Measurements from ENCODE around the gene CYTL1. TPM values are rescaled to one million over a fixed set of nuclear protein-coding genes. Genes with fewer than 3 reads are reported as not detected.
A peak's percentile ranks its signal among the peaks of the same experiment; 100 is the strongest.

Gene CYTL1
- total RNA-seq, 2 donors from 2014 or later = not detected

GRCh38 chr4:5044341-5044740 lies 25.1 kb upstream of the CYTL1 start:
- H3K4me1 Mint-ChIP-seq = peaks cover 3% of the 10 kb centered on the region
- no peaks in the 10 kb centered on the region for H3K9me3 ChIP-seq (ENCODE audit: control insufficient read depth, low read length, poor library complexity, severe bottlenecking)
- H3K36me3 Mint-ChIP-seq (ENCODE audit: low read depth) = peaks cover 6% of the 10 kb centered on the region
- H3K27ac Mint-ChIP-seq = no peak overlapping the region
- H3K4me3 Mint-ChIP-seq = no peak overlapping the region
- peaks cover 54% of the 10 kb centered on the region for H3K27me3 Mint-ChIP-seq
- ATAC-seq (no peak), DNase-seq (no peak)

GRCh38 chr4:5043579-5043978 lies 24.3 kb upstream of the CYTL1 start:
- DNase-seq = no peak

GRCh38 chr4:5041699-5042098 lies 22.4 kb upstream of the CYTL1 start:
- Mint-ChIP-seq H3K27ac (no peak overlapping the region), H3K36me3 (ENCODE audit: low read depth) (no peaks in the 10 kb centered on the region), H3K4me3 (no peak overlapping the region), H3K27me3 (peaks cover 36% of the 10 kb centered on the region), H3K4me1 (no peaks in the 10 kb centered on the region)
- DNase-seq = no peak
- no peaks in the 10 kb centered on the region for H3K9me3 ChIP-seq (ENCODE audit: control insufficient read depth, low read length, poor library complexity, severe bottlenecking)
- no peak for ATAC-seq

More at GRCh38 chr4:5043579-5043978, 24.3 kb upstream of the CYTL1 start:
- H3K27me3 Mint-ChIP-seq = peaks cover 48% of the 10 kb centered on the region
- H3K27ac Mint-ChIP-seq = no peak overlapping the region
- H3K4me1 Mint-ChIP-seq = peaks cover 3% of the 10 kb centered on the region
- no peak for ATAC-seq
- H3K4me3 Mint-ChIP-seq = no peak overlapping the region
- no peaks in the 10 kb centered on the region for H3K9me3 ChIP-seq (ENCODE audit: control insufficient read depth, low read length, poor library complexity, severe bottlenecking)
- H3K36me3 Mint-ChIP-seq (ENCODE audit: low read depth) = peaks cover 2% of the 10 kb centered on the region

DNA sequence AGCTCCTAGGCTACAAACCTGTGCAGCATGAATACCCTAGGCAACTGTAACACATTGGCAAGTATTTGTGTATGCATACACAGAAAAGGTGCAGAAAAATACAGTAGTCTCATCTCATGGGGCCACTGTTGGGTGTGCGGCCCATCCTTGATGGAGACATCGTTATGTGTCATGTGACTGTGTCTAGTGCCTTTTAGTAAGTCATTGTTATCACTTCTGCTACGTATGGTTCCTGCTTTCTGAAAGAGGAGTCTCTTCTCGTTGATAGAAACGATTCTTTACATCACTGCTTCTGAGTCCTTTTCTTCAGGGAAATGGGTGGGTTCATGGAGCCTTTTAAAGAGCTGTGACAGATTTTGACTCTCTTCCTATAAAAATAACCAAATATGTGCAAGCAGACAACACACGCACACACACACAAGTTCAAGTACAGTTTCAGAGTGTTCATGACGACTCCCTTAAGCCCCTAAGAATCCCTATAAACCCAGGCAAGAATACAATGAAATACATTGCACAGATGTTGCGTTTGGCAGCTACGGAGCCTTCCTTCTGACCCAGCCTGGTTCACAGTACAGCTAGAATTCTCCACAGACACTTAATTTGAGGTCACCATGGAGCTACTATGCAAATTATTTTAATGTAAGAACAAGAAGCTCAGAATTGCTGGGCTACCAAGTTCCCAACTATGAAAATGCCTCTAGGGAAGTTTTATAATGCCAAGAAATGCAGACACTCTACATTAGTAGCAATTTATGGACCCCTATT lies 21.8 kb upstream of the CYTL1 start:
- H3K4me1 Mint-ChIP-seq = peaks cover 2% of the 10 kb centered on the region
- ATAC-seq (no peak), DNase-seq (no peak)
- no peaks in the 10 kb centered on the region for H3K36me3 Mint-ChIP-seq (ENCODE audit: low read depth)
- H3K27ac Mint-ChIP-seq = no peak overlapping the region
- H3K9me3 ChIP-seq (ENCODE audit: control insufficient read depth, low read length, poor library complexity, severe bottlenecking) = no peaks in the 10 kb centered on the region
- H3K4me3 Mint-ChIP-seq = no peak overlapping the region
- H3K27me3 Mint-ChIP-seq = peaks cover 36% of the 10 kb centered on the region

- no peak for DNase-seq
- H3K27ac Mint-ChIP-seq = no peak overlapping the region
- H3K36me3 Mint-ChIP-seq (ENCODE audit: low read depth) = no peaks in the 10 kb centered on the region
- H3K4me1 Mint-ChIP-seq = peaks cover 3% of the 10 kb centered on the region
- no peaks in the 10 kb centered on the region for H3K9me3 ChIP-seq (ENCODE audit: control insufficient read depth, low read length, poor library complexity, severe bottlenecking)
- H3K4me3 Mint-ChIP-seq = no peak overlapping the region
- H3K27me3 Mint-ChIP-seq = peaks cover 33% of the 10 kb centered on the region
- no peak for ATAC-seq
Measured at GRCh38 chr4:5039800-5040199, 20.5 kb upstream of the CYTL1 start.

DNA sequence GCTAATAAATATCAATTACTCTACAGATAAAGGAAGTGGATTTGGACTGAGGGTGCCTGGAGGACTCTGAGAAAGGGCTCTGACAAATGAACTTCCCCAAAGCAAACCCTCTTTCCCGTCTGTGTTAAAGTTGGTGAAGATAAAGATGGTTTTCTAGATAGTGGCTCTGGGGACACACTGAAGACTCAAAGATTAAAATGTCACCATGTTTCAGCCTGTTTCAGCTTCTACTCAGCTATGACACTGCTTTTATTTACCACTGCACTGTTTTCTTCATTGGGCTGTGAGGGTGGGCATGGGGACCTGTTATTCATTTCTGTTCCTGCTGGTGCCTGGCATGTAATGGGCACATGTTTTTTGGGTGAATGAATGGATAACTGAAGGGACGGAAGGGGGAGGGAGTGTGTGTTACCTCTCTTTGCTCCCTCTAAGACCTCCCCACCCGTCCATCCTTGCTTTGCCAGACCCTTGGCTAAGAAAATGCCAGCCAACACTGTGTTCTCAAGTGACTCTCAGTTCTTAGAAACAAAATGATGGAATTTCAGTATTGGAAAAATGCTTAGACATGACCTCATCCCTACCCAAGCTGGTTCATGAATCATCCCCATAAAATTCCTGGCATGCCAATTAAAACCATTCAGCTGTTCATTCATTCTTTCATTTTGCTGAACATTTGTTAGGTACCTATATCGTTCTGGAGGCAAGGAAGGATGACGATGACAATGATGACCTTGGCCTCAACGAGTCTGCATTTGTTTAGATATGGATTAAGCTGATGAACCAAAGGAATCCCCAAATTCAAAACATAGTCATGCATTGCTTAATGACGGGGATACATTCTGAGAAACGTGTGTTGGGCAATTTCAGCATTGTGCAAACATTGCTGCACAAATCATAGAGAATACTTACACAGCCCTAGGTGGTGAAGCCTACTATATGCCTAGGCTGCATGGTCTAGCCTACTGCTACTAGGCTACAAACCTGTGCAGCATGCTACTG lies 18.6 kb upstream of the CYTL1 start:
- Mint-ChIP-seq H3K36me3 (ENCODE audit: low read depth) (no peaks in the 10 kb centered on the region), H3K4me3 (no peak overlapping the region), H3K27me3 (peaks cover 34% of the 10 kb centered on the region), H3K27ac (no peak overlapping the region), H3K4me1 (peaks cover 3% of the 10 kb centered on the region)
- H3K9me3 ChIP-seq (ENCODE audit: control insufficient read depth, low read length, poor library complexity, severe bottlenecking) = no peaks in the 10 kb centered on the region
- DNase-seq (no peak), ATAC-seq (no peak)

DNA sequence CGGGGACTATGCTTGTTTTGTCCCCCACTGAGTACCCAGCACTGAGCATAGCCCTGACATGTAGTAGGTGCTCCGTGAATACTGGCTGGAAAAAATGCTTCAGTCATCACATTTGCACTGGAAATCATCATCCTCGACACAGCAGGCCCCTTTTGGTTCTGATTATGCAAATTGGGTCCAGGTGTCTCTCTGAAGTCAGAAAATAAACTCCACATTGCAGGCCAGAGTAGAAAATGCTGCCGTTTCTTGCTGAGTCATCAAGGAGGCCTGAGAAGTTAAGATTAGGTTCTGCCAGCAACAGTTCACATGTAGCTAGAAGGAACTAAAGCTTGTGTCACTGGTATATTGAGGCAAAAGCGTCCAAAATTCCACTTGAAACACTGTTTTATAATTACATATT lies 17.0 kb upstream of the CYTL1 start:
- H3K4me3 Mint-ChIP-seq = no peak overlapping the region
- H3K36me3 Mint-ChIP-seq (ENCODE audit: low read depth) = no peaks in the 10 kb centered on the region
- peaks cover 3% of the 10 kb centered on the region for H3K4me1 Mint-ChIP-seq

GRCh38 chr4:5034206-5034605 lies 14.9 kb upstream of the CYTL1 start:
- Mint-ChIP-seq H3K4me1 (peaks cover 3% of the 10 kb centered on the region), H3K4me3 (no peak overlapping the region), H3K36me3 (ENCODE audit: low read depth) (no peaks in the 10 kb centered on the region), H3K27ac (no peak overlapping the region), H3K27me3 (peaks cover 46% of the 10 kb centered on the region)
- H3K9me3 ChIP-seq (ENCODE audit: control insufficient read depth, low read length, poor library complexity, severe bottlenecking) = no peaks in the 10 kb centered on the region
- ATAC-seq (no peak), DNase-seq (no peak)

More for the DNA sequence above, 17.0 kb upstream of the CYTL1 start:
- ATAC-seq = no peak
- Mint-ChIP-seq H3K27me3 (peaks cover 40% of the 10 kb centered on the region), H3K27ac (no peak overlapping the region)
- no peak for DNase-seq
- no peaks in the 10 kb centered on the region for H3K9me3 ChIP-seq (ENCODE audit: control insufficient read depth, low read length, poor library complexity, severe bottlenecking)

DNA sequence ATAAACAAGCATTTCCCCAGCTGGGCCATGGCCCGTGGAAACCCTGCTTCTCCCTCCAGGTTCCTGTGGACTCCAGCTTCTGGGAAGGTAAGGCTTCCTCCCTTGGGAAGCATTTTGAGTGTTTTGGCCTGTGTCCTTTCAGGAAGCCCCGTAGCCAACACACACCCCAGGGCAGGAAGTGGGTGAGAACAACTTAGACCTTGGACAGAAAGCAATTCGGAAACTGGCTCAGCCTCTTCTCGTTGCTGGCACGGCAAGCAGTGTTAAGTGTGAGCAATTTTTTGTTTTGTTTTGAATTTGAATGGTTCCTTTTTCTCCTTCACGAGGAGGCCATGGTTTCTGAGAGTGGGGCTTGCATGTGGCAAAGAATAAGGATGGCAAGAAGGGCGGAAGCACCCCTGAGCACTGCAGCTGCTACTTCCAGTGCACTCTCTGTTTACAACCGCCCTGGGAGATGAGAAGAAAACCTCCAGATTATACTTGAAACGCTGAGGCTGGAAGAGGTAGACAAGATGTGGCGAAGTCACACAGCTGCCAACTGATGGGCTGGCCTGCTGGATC lies 14.1 kb upstream of the CYTL1 start:
- Mint-ChIP-seq H3K4me3 (peak overlapping the region; percentile 45), H3K36me3 (ENCODE audit: low read depth) (no peaks in the 10 kb centered on the region), H3K27ac (no peak overlapping the region), H3K27me3 (peaks cover 54% of the 10 kb centered on the region), H3K4me1 (peaks cover 3% of the 10 kb centered on the region)
- H3K9me3 ChIP-seq (ENCODE audit: control insufficient read depth, low read length, poor library complexity, severe bottlenecking) = no peaks in the 10 kb centered on the region
- ATAC-seq = no peak
- no peak for DNase-seq

DNA sequence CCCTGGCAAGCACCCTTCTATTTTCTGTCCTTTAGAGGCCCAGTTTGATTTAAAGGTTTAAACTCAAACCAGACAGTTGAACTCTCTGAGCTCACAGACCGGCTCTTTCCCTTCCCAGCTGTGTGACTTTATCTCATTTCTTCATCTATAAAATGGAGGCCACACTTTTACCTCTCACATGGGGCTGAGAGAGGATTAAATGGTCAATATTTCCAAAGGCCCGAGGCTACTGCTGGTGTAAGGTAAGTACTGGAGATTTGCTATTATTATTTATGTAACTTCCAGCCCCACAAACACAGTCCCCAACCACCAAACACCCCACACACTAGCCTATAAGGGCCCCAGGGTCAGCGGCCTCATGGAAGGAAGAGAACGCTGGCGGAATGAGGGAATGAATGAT lies 13.6 kb upstream of the CYTL1 start:
- no peak overlapping the region for H3K27ac Mint-ChIP-seq
- DNase-seq (no peak), ATAC-seq (no peak)
- H3K4me1 Mint-ChIP-seq = peaks cover 3% of the 10 kb centered on the region
- peaks cover 55% of the 10 kb centered on the region for H3K27me3 Mint-ChIP-seq
- H3K4me3 Mint-ChIP-seq = no peak overlapping the region
- H3K36me3 Mint-ChIP-seq (ENCODE audit: low read depth) = no peaks in the 10 kb centered on the region
- H3K9me3 ChIP-seq (ENCODE audit: control insufficient read depth, low read length, poor library complexity, severe bottlenecking) = no peaks in the 10 kb centered on the region

- H3K27me3 Mint-ChIP-seq = peaks cover 67% of the 10 kb centered on the region
- no peak overlapping the region for H3K27ac Mint-ChIP-seq
Measured at GRCh38 chr4:5030927-5031326, 11.7 kb upstream of the CYTL1 start.

DNA sequence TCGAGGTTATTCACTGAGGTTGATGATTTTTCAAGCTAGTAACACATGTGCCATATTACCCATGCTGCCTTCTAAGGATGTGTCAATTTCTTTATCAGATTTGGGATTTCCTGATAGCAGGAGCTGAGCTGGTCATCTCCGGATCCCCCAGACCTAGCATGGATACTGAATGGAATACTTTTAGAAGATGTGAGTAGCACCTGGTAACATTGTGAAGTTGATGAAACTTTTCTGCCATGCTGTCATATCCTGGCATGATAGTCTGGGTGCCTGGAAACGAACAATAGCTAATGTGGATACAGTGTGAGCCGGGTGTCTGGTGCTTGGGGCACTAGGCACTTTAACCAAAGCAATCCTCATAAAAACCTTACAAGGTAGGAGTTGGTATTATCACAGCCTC lies 11.0 kb upstream of the CYTL1 start:
- H3K36me3 Mint-ChIP-seq (ENCODE audit: low read depth) = no peaks in the 10 kb centered on the region
- no peak overlapping the region for H3K4me3 Mint-ChIP-seq
- H3K27me3 Mint-ChIP-seq = peaks cover 70% of the 10 kb centered on the region
- H3K4me1 Mint-ChIP-seq = no peaks in the 10 kb centered on the region
- H3K9me3 ChIP-seq (ENCODE audit: control insufficient read depth, low read length, poor library complexity, severe bottlenecking) = no peaks in the 10 kb centered on the region
- ATAC-seq = no peak
- no peak overlapping the region for H3K27ac Mint-ChIP-seq
- no peak for DNase-seq

More at GRCh38 chr4:5030927-5031326, 11.7 kb upstream of the CYTL1 start:
- no peak for ATAC-seq
- H3K36me3 Mint-ChIP-seq (ENCODE audit: low read depth) = no peaks in the 10 kb centered on the region
- H3K4me3 Mint-ChIP-seq = no peak overlapping the region
- no peaks in the 10 kb centered on the region for H3K4me1 Mint-ChIP-seq
- no peak for DNase-seq
- H3K9me3 ChIP-seq (ENCODE audit: control insufficient read depth, low read length, poor library complexity, severe bottlenecking) = no peaks in the 10 kb centered on the region

- H3K27me3 Mint-ChIP-seq = peaks cover 68% of the 10 kb centered on the region
- no peak overlapping the region for H3K4me3 Mint-ChIP-seq
- H3K27ac Mint-ChIP-seq = no peak overlapping the region
- no peaks in the 10 kb centered on the region for H3K36me3 Mint-ChIP-seq (ENCODE audit: low read depth)
- H3K9me3 ChIP-seq (ENCODE audit: control insufficient read depth, low read length, poor library complexity, severe bottlenecking) = no peaks in the 10 kb centered on the region
- no peaks in the 10 kb centered on the region for H3K4me1 Mint-ChIP-seq
- DNase-seq (no peak), ATAC-seq (no peak)
Measured at GRCh38 chr4:5029447-5029846, 10.2 kb upstream of the CYTL1 start.

All from T-helper 17 cell (primary cell).